Measurements from ENCODE around the gene TAF11L14. TPM values are rescaled to one million over a fixed set of nuclear protein-coding genes. Genes with fewer than 3 reads are reported as not detected.
"Not testable (repeated sequence)": the region's sequence is repeated elsewhere in the genome, so short reads cannot be mapped to it uniquely, and the experiment has no call there.

The TAF11L14 gene
- total RNA-seq (not detected), polyA plus RNA-seq (ENCODE audit: insufficient read depth in 1 of 8, insufficient read length in 8 of 8, low replicate concordance in 1 of 8) (not detected)
- long read RNA-seq, donor 1: 0 reads
- long read RNA-seq, donor 2: 0 reads
- long read RNA-seq, donor 3: 0 reads
- long read RNA-seq, donor 4: 0 reads
- long read RNA-seq, donor 5: 0 reads
- long read RNA-seq, donor 6: 0 reads
- long read RNA-seq, donor 7: 0 reads
- long read RNA-seq, donor 8: 0 reads
- long read RNA-seq, donor 9: 0 reads
- long read RNA-seq, donor 10: 0 reads
- long read RNA-seq, donor 11: 0 reads

GRCh38 chr5:17634160-17634559 is at the start of gene TAF11L14:
TAF11L14 (plus strand) TSS chr5:17634460.
- Histone ChIP-seq H3K4me1 (ENCODE audit: control insufficient read depth, insufficient read depth, low read length) (no peaks in the 10 kb centered on the region), H3K27ac (ENCODE audit: low read length) (no peak within 1 kb of the TSS), H3K4me3 (ENCODE audit: low read length) (no peak within 1 kb of the TSS), H3K27me3 (ENCODE audit: control insufficient read depth, insufficient read depth, low read length) (no peaks in the 10 kb centered on the region), H3K9me3 (replicated peaks; ENCODE audit: control insufficient read depth, low read depth, low read length) (no peaks in the 10 kb centered on the region), H3K36me3 (ENCODE audit: control insufficient read depth, insufficient read depth, low read length) (no peaks in the 10 kb centered on the region)
- DNase-seq: no peak
- 88% methylated on average over 3 of the region's 5 CpGs for WGBS (ENCODE audit: insufficient coverage)

GRCh38 chr5:17585658-17586057 is 48.6 kb upstream of the TAF11L14 start, which contains the start of gene TAF11L7:
TAF11L7 (minus strand) TSS chr5:17585758.
- not testable (repeated sequence) for H3K4me3 ChIP-seq (ENCODE audit: low read length); H3K36me3 ChIP-seq (ENCODE audit: control insufficient read depth, insufficient read depth, low read length); H3K27ac ChIP-seq (ENCODE audit: low read length); DNase-seq; H3K4me1 ChIP-seq (ENCODE audit: control insufficient read depth, insufficient read depth, low read length); H3K9me3 ChIP-seq (replicated peaks; ENCODE audit: control insufficient read depth, low read depth, low read length); H3K27me3 ChIP-seq (ENCODE audit: control insufficient read depth, insufficient read depth, low read length)
- WGBS (ENCODE audit: insufficient coverage): no CpG with 5 or more reads among the region's 16 CpGs

GRCh38 chr5:17590860-17591259 is 43.4 kb upstream of the TAF11L14 start, which contains the start of gene TAF11L8:
TAF11L8 (minus strand) TSS chr5:17590960.
- not testable (repeated sequence) for H3K4me3 ChIP-seq (ENCODE audit: low read length); H3K27me3 ChIP-seq (ENCODE audit: control insufficient read depth, insufficient read depth, low read length); H3K9me3 ChIP-seq (replicated peaks; ENCODE audit: control insufficient read depth, low read depth, low read length); H3K4me1 ChIP-seq (ENCODE audit: control insufficient read depth, insufficient read depth, low read length); H3K27ac ChIP-seq (ENCODE audit: low read length); H3K36me3 ChIP-seq (ENCODE audit: control insufficient read depth, insufficient read depth, low read length); DNase-seq
- WGBS (ENCODE audit: insufficient coverage): no CpG with 5 or more reads among the region's 16 CpGs

- H3K36me3 ChIP-seq (ENCODE audit: control insufficient read depth, insufficient read depth, low read length); DNase-seq; H3K27me3 ChIP-seq (ENCODE audit: control insufficient read depth, insufficient read depth, low read length); H3K4me1 ChIP-seq (ENCODE audit: control insufficient read depth, insufficient read depth, low read length); H3K9me3 ChIP-seq (replicated peaks; ENCODE audit: control insufficient read depth, low read depth, low read length); H3K4me3 ChIP-seq (ENCODE audit: low read length); H3K27ac ChIP-seq (ENCODE audit: low read length): not testable (repeated sequence)
- WGBS (ENCODE audit: insufficient coverage): no CpG with 5 or more reads among the region's 15 CpGs
Observed at GRCh38 chr5:17594255-17594654, 40.0 kb upstream of the TAF11L14 start, which contains the start of gene TAF11L9. TAF11L9 (minus strand) TSS chr5:17594394.

GRCh38 chr5:17597728-17598127 is 36.5 kb upstream of the TAF11L14 start, which contains the start of gene TAF11L10:
TAF11L10 (minus strand) TSS chr5:17597828.
- H3K27ac ChIP-seq (ENCODE audit: low read length); H3K36me3 ChIP-seq (ENCODE audit: control insufficient read depth, insufficient read depth, low read length); H3K4me3 ChIP-seq (ENCODE audit: low read length); H3K4me1 ChIP-seq (ENCODE audit: control insufficient read depth, insufficient read depth, low read length); H3K9me3 ChIP-seq (replicated peaks; ENCODE audit: control insufficient read depth, low read depth, low read length); DNase-seq; H3K27me3 ChIP-seq (ENCODE audit: control insufficient read depth, insufficient read depth, low read length): not testable (repeated sequence)
- WGBS (ENCODE audit: insufficient coverage): no CpG with 5 or more reads among the region's 15 CpGs

- not testable (repeated sequence) for H3K4me3 ChIP-seq (ENCODE audit: low read length); H3K9me3 ChIP-seq (replicated peaks; ENCODE audit: control insufficient read depth, low read depth, low read length); H3K4me1 ChIP-seq (ENCODE audit: control insufficient read depth, insufficient read depth, low read length); H3K36me3 ChIP-seq (ENCODE audit: control insufficient read depth, insufficient read depth, low read length); H3K27me3 ChIP-seq (ENCODE audit: control insufficient read depth, insufficient read depth, low read length); H3K27ac ChIP-seq (ENCODE audit: low read length); DNase-seq
- 70% methylated on average over 2 of the region's 6 CpGs for WGBS (ENCODE audit: insufficient coverage)
Observed at GRCh38 chr5:17603880-17604279, 30.4 kb upstream of the TAF11L14 start, which contains the start of gene TAF11L11. TAF11L11 (plus strand) TSS chr5:17604183.

- DNase-seq: no peak
- H3K4me3 ChIP-seq (ENCODE audit: low read length): no peak overlapping the region
- H3K27me3 ChIP-seq (ENCODE audit: control insufficient read depth, insufficient read depth, low read length): no peaks in the 10 kb centered on the region
- 90% methylated on average over 5 of the region's 14 CpGs for whole genome bisulfite sequencing (ENCODE audit: insufficient coverage)
- H3K27ac ChIP-seq (ENCODE audit: low read length): no peak overlapping the region
- H3K4me1 ChIP-seq (ENCODE audit: control insufficient read depth, insufficient read depth, low read length): no peaks in the 10 kb centered on the region
- H3K9me3 ChIP-seq (replicated peaks; ENCODE audit: control insufficient read depth, low read depth, low read length): no peaks in the 10 kb centered on the region
- H3K36me3 ChIP-seq (ENCODE audit: control insufficient read depth, insufficient read depth, low read length): no peaks in the 10 kb centered on the region
Observed at GRCh38 chr5:17604951-17605350, 29.3 kb upstream of the TAF11L14 start.

- H3K36me3 ChIP-seq (ENCODE audit: control insufficient read depth, insufficient read depth, low read length); H3K27me3 ChIP-seq (ENCODE audit: control insufficient read depth, insufficient read depth, low read length); H3K9me3 ChIP-seq (replicated peaks; ENCODE audit: control insufficient read depth, low read depth, low read length); DNase-seq; H3K4me3 ChIP-seq (ENCODE audit: low read length); H3K4me1 ChIP-seq (ENCODE audit: control insufficient read depth, insufficient read depth, low read length); H3K27ac ChIP-seq (ENCODE audit: low read length): not testable (repeated sequence)
- no CpG with 5 or more reads among the region's 4 CpGs for WGBS (ENCODE audit: insufficient coverage)
Observed at GRCh38 chr5:17607461-17607860, 26.8 kb upstream of the TAF11L14 start.

GRCh38 chr5:17610092-17610491 is 24.2 kb upstream of the TAF11L14 start, which contains the start of gene TAF11L12:
TAF11L12 (plus strand) TSS chr5:17610392.
- H3K4me3 ChIP-seq (ENCODE audit: low read length); H3K27ac ChIP-seq (ENCODE audit: low read length); DNase-seq; H3K4me1 ChIP-seq (ENCODE audit: control insufficient read depth, insufficient read depth, low read length); H3K27me3 ChIP-seq (ENCODE audit: control insufficient read depth, insufficient read depth, low read length); H3K9me3 ChIP-seq (replicated peaks; ENCODE audit: control insufficient read depth, low read depth, low read length); H3K36me3 ChIP-seq (ENCODE audit: control insufficient read depth, insufficient read depth, low read length): not testable (repeated sequence)
- no CpG with 5 or more reads among the region's 2 CpGs for WGBS (ENCODE audit: insufficient coverage)

- H3K9me3 ChIP-seq (replicated peaks; ENCODE audit: control insufficient read depth, low read depth, low read length): peaks cover 2% of the 10 kb centered on the region
- H3K27me3 ChIP-seq (ENCODE audit: control insufficient read depth, insufficient read depth, low read length): no peaks in the 10 kb centered on the region
- DNase-seq: no peak
- H3K4me3 ChIP-seq (ENCODE audit: low read length): no peak overlapping the region
- H3K4me1 ChIP-seq (ENCODE audit: control insufficient read depth, insufficient read depth, low read length): no peaks in the 10 kb centered on the region
- no peaks in the 10 kb centered on the region for H3K36me3 ChIP-seq (ENCODE audit: control insufficient read depth, insufficient read depth, low read length)
- 92% methylated on average over 11 of the region's 17 CpGs for WGBS (ENCODE audit: insufficient coverage)
- H3K27ac ChIP-seq (ENCODE audit: low read length): no peak overlapping the region
Observed at GRCh38 chr5:17614872-17615605, 19.2 kb upstream of the TAF11L14 start.
